NCI-H345 treated with DMSO at 0.1 percent for 48 hours (cell line): ENCODE results near the gene PTGR3.
"Not testable (repeated sequence)": the region's sequence is repeated elsewhere in the genome, so short reads cannot be mapped to it uniquely, and the experiment has no call there.

Experiments
- DNase-seq: peaks from one replicate; lab custom pipeline; 2025; ENCODE audit not compliant: unreplicated experiment; lab: John Stamatoyannopoulos, UW

Gene PTGR3

DNA sequence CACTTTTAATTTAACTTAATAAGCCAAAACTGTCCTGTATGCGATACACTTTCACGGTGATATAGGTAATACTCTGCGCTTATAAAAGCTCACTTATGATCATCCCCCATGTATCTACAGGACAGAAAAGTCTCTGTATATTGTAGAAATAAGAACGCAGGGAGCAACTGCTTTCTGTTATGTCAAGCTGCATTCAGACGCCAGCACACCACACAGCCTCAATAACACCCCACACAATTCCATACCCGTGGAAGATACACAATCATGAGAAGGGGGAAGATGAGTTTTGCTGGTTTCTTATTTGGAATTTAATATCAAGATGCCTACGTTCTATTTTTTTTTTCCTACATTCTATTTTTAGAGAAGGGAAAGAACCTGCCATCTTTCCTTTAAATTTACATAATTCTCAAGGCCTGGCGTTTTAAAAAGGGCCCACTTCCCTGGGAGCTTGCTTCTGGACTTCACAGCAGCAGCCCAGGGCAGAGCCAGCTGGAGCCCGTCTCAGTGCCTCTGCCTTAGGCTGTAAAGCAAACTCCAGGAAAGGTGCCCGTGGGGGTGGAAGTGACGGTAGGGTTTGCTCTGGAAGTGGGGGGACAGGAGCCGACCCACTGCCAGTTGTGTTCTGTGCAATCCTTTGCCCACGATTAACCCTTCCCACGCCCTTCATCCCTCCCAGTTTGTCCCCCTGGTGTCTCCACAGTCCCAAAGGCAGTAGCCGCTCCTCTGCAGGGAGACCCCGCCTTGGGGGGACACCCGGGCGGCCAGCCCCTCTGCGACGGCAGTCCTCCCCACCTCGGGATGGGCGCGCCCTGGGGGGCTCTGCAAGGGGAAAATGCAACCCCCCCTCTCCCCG is 5.3 kb downstream of the PTGR3 start:
- no peak for DNase-seq

- no peak for DNase-seq
Measured at GRCh38 chr18:75202696-75203365, 6.1 kb downstream of the PTGR3 start.

- DNase-seq: no peak
Measured at GRCh38 chr18:75201282-75202270, 7.4 kb downstream of the PTGR3 start.

DNA sequence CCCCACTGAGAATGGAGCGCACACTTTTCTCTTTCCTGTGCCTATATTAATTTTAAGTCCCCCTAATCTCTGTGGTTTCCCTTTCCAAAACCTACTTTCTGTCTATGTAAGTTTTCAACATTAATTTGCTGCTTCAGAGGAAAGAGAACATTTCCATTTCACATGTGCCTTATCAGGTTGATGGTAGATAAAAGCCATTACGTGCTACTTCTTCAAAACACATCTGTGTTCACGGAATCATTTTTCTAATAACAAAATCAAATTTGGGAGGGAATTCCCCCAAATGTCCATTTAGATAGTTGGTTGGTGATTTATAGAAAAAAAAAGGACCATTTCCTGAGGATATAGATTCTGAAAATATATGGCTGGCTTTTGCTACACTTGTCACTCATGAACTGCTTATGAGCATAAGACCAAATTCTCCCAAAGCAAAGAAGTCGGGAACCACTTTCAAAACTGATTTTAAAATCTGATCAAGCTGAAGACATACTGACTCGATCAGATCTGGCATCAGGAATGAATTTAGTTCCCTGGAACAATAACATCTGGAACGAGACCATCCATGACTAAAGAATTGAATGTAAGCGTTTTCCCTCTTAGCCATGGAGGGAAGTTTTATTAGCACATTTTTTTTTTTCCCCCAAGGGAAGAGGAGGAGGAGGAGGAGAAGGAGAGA is 8.2 kb downstream of the PTGR3 start:
- DNase-seq: no peak

- no peak for DNase-seq
Measured at GRCh38 chr18:75200071-75200470, 8.9 kb downstream of the PTGR3 start.

DNA sequence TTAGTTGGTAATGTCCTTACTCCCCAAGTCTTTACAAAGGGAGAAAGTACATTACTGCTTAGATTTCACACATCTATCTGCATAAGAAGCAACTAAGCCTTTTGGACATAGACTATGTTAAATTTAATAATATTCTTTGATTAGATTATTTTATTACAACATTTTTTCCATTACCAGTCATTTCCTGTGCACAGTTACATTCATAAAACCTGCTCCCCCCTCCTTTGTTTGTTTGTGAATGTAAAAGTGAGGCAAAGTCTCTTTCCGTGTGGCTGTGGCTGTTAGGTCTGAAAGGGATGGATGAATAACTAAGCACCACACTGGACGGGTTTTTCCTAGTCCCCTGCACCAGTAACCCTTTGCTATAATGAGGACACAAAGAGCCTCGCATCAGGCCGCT is 9.6 kb downstream of the PTGR3 start:
- no peak for DNase-seq

- no peak for DNase-seq
Measured at GRCh38 chr18:75198036-75198435, 10.9 kb downstream of the PTGR3 start.

- no peak for DNase-seq
Measured at GRCh38 chr18:75192899-75193298, 16.0 kb downstream of the PTGR3 start.

GRCh38 chr18:75189696-75190095 is 19.2 kb downstream of the PTGR3 start:
- DNase-seq: no peak

DNA sequence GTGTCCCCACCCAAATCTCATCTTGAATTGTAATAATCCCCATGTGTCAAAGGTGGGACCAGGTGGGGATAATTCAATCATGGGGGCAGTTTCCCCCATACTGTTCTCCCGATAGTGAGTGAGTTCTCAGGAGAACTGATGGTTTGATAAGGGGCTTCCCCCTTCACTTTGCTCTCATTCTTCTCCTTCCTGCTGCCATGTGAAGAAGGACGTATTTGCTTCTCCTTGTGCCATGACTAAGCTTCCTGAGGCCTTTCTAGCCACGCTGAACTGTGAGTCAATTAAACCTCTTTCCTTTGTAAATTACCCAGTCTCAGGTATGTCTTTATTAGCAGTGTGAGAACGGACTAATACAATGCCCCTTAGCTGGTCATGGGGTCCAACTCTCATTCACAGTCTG is 21.2 kb downstream of the PTGR3 start:
- not testable (repeated sequence) for DNase-seq

GRCh38 chr18:75185460-75185859 is 23.5 kb downstream of the PTGR3 start:
- no peak for DNase-seq

GRCh38 chr18:75183973-75184493 is 24.9 kb downstream of the PTGR3 start:
- DNase-seq: no peak

DNA sequence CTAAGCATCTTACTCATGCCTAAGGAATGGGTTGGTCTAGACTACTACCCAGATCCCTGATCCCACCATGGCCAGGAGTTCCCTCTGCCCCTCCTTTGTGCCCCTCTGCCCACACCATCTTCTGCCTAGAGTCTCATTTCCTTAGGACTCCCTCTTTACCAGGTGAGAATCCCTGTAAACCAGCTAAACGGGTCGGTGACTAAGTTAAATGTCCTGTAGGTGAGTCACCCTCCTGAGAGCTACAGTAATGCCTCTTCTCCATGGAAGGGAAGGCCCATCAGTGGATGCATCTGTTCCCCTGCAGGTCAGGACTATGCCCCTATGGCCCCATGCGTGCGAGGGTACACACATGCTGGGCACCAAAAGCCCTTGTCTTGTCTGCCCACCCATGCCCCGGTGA is 25.4 kb downstream of the PTGR3 start:
- no peak for DNase-seq

DNA sequence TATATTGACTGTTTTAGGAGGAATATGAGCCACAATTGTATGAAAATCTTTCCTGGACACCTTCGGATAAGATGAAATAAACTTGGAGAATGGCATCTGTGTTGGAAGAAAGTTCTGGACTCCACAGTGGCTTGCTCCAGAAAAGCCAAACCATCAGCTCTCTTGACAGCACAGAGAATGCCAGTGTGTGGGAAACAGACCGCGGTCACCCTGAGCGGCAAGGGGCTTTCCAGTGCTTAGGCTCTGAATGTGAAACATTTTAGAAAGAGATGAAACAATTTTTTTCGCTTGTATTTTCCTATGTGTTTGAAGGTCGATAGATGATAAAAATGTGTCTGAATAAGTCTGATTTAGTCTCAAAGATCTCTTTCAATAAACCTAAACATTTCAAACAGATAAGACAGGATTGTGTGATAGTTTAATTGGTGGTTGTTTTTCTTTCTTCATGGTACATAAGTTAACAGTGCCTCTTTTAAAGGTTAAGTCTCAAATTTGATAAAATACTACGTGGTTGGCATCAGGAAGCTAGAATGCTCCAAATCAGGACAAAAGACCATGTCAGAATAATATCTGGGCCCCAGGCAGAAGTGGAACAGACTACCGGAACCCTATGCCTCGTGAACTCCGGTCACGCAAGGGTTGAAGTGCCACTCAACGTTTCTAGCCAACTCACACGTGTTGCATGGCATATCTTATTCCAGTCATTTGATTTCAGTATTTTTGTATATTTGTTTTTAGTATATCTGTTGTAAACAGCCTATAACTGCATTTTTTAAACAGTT is 28.9 kb downstream of the PTGR3 start:
- no peak for DNase-seq

GRCh38 chr18:75178376-75178775 is 30.6 kb downstream of the PTGR3 start:
- DNase-seq: no peak

DNA sequence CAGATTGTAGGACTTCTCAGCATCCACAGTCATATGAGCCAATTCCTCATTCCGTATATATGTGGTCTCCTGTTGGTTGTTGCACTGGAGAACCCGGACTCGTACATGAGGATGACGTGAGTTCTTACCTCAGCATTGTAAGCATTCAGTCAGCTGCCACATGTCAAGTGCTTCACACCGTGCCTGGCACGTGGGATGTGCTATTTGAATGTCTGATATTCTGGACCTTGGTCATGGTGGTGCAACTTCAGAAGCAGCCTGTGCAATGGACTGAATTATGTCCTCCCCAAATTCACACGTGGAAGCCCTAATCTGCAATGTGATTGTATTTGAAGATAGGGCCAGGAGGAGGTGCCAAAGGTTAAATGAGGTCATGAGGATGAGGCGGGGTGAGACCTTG is 32.1 kb downstream of the PTGR3 start:
- no peak for DNase-seq

DNA sequence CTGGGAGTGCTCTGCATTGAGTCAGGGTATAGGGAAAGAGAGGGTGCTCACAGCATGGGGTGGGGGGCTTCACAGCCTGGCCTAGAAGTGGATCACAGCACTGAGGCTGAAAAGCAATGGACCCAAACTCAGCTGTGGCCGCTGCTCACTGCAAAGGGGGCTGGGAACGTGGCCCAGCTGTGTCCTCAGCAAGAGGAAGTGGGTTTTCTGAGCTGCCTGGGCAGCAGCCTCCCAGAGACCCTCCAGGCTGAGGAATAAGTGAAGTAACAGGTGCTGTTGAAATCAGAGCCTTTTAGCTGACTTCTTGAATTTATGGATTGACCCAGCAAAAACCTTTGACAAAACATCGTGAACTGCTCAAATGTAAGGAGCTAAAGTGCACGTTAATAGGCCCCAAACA is 35.2 kb downstream of the PTGR3 start:
- no peak for DNase-seq

GRCh38 chr18:75173125-75173432 is 35.9 kb downstream of the PTGR3 start:
- DNase-seq: no peak

- DNase-seq: no peak
Measured at GRCh38 chr18:75172299-75173124, 36.4 kb downstream of the PTGR3 start.
